ENCODE results near the gene LRRC1.

Gene LRRC1

DNA sequence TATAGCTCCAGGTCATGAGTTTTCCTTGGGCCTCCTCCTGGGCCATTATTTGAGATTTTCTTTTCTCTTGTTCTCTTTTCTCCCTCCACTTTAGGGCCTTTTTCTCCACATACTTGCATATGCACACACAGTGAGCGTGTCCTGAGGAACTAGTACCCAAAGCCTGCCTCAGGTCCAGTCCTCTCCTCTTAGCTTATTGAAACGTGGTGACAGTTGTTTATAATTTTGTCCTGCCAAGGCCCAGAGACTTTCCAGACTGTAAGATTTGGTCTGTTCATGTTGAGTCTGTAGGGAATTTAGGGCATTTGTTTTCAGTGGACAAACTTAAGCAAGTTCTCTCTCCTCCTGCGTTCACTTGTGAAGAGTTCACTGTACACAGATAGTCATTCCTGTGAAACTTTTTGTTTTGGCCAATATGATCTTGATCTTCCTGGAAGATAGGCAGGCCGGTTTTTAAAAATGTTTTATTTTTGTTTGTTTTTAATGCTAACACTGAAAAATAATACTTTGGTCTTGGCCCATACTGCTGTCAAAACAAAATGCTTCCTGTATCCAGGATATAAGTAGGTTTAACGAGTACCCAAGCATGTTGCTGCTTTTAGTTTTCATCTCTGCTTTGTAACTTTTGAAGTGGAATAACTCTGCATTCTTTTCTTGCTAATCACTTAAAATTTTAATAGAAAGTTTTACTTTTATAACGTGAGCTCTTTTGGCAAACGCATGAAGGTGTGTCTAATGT, 20.7 kb downstream of the LRRC1 start:
- DNase-seq (ENCODE audit: low spot score): no peak

DNA sequence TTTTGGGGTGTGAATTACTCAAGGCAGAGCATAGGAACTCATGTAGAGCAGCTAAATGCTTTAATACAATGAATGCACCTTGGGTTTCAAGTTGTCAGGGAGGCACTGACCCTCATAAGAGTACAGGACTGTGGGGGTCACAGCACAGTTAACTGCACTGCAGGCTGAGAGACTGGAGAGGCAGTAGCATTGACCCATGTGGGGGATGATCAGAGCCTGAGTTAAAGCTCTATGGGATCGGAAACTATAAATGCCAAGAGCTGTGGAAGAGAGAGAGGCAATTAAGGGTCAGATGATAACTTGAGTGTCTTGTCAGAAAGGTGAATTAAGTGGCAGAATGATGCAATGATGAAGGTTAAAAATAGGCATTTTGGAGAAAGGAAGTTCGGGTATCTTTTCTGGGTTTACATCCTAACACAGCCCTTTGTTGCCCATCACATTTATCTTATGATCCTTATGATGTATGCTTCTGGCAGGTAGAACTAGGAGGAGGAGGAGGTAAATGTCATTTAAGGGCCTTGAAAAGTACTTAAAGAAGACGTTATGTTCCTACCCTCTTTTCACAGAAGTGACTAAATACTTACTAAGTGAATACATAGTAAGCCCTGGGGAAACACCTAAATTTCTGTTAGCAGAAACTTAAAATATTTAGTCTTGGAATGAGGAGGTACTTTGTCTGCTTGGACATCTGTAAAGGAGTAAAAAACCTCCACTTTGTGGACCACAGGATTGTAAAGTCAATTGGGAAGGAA, 24.2 kb downstream of the LRRC1 start:
- DNase-seq (ENCODE audit: low spot score): no peak

DNA sequence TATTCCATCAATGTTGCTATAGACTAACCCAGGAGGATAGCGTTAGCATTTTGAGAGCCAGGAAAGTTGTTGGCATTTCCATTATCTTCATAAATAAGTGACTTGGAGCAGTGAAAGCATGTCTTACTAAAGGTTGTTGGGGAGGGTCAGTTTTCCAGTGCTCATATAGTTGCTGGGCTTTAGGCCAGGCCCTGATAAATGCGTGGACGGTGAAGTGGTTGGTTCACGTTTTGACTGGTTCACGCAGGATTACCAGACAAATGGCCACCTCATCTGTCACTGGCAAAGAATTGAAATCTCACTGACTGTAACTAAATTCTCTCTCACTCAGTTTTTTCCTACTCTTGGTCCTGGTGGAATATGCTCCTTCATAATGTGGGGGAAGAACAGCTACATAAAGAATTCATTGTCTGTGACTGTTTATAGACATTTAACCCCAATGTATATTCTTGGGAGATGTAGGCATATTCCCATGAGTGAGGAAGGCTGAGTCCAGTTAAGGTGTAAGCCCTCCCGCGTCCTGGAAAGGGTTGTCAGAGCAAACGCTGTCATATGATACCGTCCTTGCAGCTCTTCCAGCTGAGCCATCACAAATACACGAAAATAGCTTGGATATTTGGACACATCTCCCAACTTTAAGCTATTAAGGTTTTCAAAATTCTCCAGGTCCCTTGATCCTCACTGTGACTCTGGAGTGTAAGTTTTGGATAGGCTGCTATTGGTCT, 27.8 kb downstream of the LRRC1 start:
- DNase-seq (ENCODE audit: low spot score): no peak

DNA sequence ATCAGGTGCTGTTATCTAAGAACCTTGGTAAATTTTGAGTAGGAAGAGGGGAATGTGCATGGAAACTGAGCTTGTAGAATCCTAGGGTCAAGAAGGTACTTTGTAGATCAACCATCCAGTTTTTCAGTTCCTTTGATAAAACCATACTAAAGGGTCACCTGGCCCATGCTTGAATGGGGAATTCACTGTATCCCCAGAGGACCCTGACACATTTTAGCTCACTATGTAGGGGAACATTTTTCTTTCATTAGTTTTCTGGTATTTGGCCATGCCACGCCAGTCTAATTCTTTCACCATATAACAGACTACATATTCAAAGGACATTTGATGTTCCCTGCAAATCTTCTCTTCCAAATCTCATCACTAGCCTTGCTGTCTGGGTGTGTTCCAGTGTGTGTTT, 29.9 kb downstream of the LRRC1 start:
- DNase-seq (ENCODE audit: low spot score): no peak

GRCh38 chr6:53825532-53826321, 30.9 kb downstream of the LRRC1 start:
- no peak for DNase-seq (ENCODE audit: low spot score)

- DNase-seq (ENCODE audit: low spot score): no peak
Observed at GRCh38 chr6:53827531-53827930, 32.7 kb downstream of the LRRC1 start.

GRCh38 chr6:53828215-53828614, 33.4 kb downstream of the LRRC1 start:
- no peak for DNase-seq (ENCODE audit: low spot score)

DNA sequence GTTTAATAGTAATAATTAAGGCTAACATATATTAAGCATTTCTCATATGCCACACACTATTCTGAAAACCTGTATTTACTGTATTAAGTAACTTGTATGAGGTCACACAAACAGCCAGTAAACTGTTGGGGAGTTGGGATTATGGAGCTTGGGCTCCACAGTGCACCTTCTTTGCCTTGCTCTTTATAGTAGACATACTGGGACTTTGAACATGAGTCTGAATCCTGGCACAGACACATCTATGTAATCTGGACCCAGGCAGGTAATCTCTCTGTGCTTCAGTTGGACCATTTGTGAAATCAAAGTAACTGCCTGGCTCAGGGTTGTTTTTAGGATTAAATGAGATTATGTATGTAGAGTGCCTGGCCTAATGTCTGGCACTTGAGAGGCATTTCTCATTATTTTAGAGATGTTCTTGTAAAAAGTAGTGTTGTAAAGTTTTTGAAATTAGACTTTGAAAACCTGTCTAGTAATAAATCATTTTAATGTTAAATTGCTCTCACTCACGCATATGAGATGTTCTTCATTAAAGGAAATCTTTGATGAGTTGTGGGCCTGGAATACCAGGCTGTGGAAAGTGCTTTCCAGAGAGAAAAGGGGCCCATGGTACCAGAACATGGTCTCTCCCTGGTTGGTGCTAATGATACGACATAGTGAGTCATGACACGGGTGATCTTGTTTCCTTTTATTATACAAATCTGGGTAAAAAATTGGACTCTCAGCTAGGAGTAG, 34.3 kb downstream of the LRRC1 start:
- no peak for DNase-seq (ENCODE audit: low spot score)

- no peak for DNase-seq (ENCODE audit: low spot score)
Observed at GRCh38 chr6:53829698-53830221, 35.0 kb downstream of the LRRC1 start.

GRCh38 chr6:53830366-53830765, 35.6 kb downstream of the LRRC1 start:
- DNase-seq (ENCODE audit: low spot score): no peak

GRCh38 chr6:53831081-53831869, 36.5 kb downstream of the LRRC1 start:
- no peak for DNase-seq (ENCODE audit: low spot score)

- DNase-seq (ENCODE audit: low spot score): no peak
Observed at GRCh38 chr6:53831936-53832660, 37.3 kb downstream of the LRRC1 start.

- DNase-seq (ENCODE audit: low spot score): no peak
Observed at GRCh38 chr6:53833155-53833554, 38.4 kb downstream of the LRRC1 start.

DNA sequence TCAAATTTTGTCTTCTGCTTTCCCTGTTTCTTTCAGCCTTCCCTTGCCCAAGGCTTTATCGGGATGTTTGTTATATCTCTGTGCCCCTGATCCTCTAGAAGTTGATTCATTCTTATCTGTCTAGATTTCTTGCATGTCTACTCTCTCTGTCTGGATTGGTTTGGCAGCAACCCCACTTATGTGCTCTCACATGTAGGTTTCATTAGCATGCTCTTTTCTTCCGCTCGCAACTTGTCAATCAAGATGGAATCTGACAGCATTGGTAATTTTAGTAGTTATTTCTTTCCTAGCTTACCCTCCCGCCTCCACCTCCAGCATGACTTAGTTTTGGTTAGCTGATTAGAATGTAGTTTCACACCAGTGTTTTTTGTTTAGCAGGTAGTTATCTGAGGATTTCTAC, 39.3 kb downstream of the LRRC1 start:
- no peak for DNase-seq (ENCODE audit: low spot score)

GRCh38 chr6:53837865-53838769, 43.3 kb downstream of the LRRC1 start:
- no peak for DNase-seq (ENCODE audit: low spot score)

GRCh38 chr6:53840027-53840426, 45.2 kb downstream of the LRRC1 start:
- DNase-seq (ENCODE audit: low spot score): no peak

DNA sequence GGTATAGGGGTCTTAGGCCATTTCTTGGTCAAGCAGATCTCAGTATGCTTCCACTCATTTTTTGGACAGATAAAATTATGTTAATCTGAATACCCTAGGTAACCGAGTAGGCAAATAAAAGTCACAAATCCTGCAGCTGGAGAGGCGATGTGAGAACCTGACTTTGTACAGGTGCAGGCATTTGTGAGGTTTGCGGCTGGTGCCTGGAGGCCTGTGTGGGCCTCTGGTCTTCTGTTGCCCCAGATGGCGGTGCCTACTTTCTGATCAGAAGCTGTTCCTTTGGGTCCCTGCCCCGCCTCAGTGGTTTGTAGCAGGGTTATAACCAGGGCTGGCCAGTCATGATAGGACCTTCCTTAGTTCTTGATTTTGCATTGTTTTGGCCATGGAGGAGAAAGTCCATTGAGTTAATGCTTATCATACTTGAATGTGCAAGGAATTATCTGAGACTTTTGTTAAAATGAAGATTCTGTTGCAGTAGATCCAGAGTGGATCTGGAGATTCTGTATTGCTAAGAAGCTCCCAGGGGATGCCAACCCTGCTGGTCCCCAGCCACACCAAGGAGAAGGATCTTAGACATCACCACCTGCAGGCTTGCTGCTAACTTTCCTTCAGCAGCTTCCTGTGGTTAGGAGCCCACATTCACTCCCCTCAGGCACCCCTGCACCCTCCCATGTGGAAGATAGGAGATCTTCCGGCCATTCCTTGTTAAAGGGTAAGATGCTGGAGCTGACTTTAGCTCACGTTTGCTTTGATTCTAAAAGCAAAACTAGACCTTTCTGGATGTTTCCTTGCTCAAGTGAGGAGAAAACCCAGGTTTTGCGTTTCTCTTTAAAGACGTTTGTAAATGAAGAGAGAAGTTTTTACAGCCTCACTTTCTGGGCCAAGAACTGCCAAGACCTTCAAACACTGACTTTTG, 50.7 kb downstream of the LRRC1 start:
- DNase-seq (ENCODE audit: low spot score): no peak

DNA sequence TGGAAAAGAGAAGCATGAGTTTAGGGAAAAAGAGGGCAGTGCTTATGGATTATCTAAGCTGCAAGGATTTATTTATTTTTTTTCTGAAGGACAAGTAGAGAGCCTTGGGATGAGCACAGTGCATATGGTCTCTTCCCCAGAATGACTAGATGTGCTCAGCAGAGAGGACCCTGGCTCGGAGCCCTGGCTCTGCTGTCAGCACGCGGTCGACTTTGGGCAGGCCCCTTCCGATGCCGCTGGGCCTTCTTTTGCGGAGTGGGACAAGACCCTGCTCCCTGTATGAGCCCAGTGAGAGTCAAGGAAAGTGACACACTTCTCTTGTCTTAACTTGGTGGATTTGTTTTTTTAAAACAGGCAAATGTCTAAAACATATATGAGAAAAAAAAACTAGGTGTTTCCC, 51.4 kb downstream of the LRRC1 start:
- DNase-seq (ENCODE audit: low spot score): no peak

Data from HuH-7 (cell line).